Spinal cord (tissue), 10 donors: ENCODE data around the gene KLK3. TPM values are rescaled to one million over a fixed set of nuclear protein-coding genes. Genes with fewer than 3 reads are reported as not detected.
A peak's percentile ranks its signal among the peaks of the same experiment; 100 is the strongest.

Experiments
- DNase-seq, 6 donors: peaks; one replicate each; pipeline versions ENCODE4 v3.0.0 to v3.0.0-alpha.2; 2013 to 2015; ENCODE audit warnings: low spot score in 6 of 6, low read depth in 4 of 6
- H3K27ac ChIP-seq: one replicate; pipeline ENCODE4 v1.5.1; 2013; ENCODE audit warnings: low read depth, low read length, control low read depth
- H3K27me3 ChIP-seq: one replicate; pipeline ENCODE4 v1.6.1; 2013; ENCODE audit warnings: low read length; ENCODE audit not compliant: control insufficient read depth, insufficient read depth
- H3K36me3 ChIP-seq: one replicate; pipeline ENCODE4 v1.6.1; 2013; ENCODE audit warnings: low read length; ENCODE audit not compliant: control insufficient read depth, insufficient read depth
- H3K4me1 ChIP-seq: one replicate; pipeline ENCODE4 v1.6.1; 2013; ENCODE audit warnings: low read length; ENCODE audit not compliant: control insufficient read depth, insufficient read depth
- H3K4me3 ChIP-seq: one replicate; pipeline ENCODE4 v1.5.1; 2013; ENCODE audit warnings: low read depth, low read length, control low read depth
- H3K9me3 ChIP-seq: one replicate; pipeline ENCODE4 v1.6.1; 2013; ENCODE audit warnings: low read length; ENCODE audit not compliant: control insufficient read depth, insufficient read depth
- WGBS: methylation state at CpG from one replicate; pipeline ENCODE4 v1.1.5; 2013; ENCODE audit warnings: missing lambda C conversion rate; ENCODE audit not compliant: insufficient coverage; 5-methylcytosine and 5-hydroxymethylcytosine counted together
- polyA plus RNA-seq, 2 donors: library from polyadenylated mRNA; unstranded; fragments of 120-200 nt; gene quantifications; one replicate each; pipeline ENCODE4 v1.2.1, GENCODE V29; 2013; ENCODE audit not compliant: insufficient read length in 2 of 2
- total RNA-seq, 2 donors: library from RNA; depleted of rRNA in 1 of 2; stranded (reverse); fragments of 120-200 nt in 1 of 2; fragments of >200 nt in 1 of 2; gene quantifications; one replicate each; pipeline versions ENCODE4 v1.2.3 to v1.2.4, GENCODE V29; 2013 to 2014
- donor health status: healthy.

Gene KLK3
- total and polyA plus RNA-seq, 4 donors, result not detected

GRCh38 chr19:50830266-50831025 lies 24.3 kb upstream of the KLK3 start:
- Histone ChIP-seq H3K4me1 (peaks cover 2% of the 10 kb centered on the region), H3K9me3 (no peaks in the 10 kb centered on the region), H3K4me3 (no peak overlapping the region), H3K36me3 (no peaks in the 10 kb centered on the region), H3K27ac (no peak overlapping the region), H3K27me3 (no peaks in the 10 kb centered on the region)
- DNase-seq, result no peak
- WGBS, result 49% methylated on average over 12 of the region's 17 CpGs

GRCh38 chr19:50831026-50831396 lies 23.7 kb upstream of the KLK3 start:
- Histone ChIP-seq H3K27me3 (no peaks in the 10 kb centered on the region), H3K36me3 (no peaks in the 10 kb centered on the region), H3K9me3 (no peaks in the 10 kb centered on the region), H3K4me1 (peaks cover 6% of the 10 kb centered on the region), H3K27ac (no peak overlapping the region), H3K4me3 (no peak overlapping the region)
- DNase-seq, result no peak
- 72% methylated on average over 7 of the region's 7 CpGs for WGBS

- H3K4me3 ChIP-seq, result no peak overlapping the region
- no peaks in the 10 kb centered on the region for H3K36me3 ChIP-seq
- H3K27ac ChIP-seq, result no peak overlapping the region
- 88% methylated on average over 8 of the region's 8 CpGs for WGBS
- H3K4me1 ChIP-seq, result peaks cover 12% of the 10 kb centered on the region
- DNase-seq, result no peak
- H3K9me3 ChIP-seq, result no peaks in the 10 kb centered on the region
- peaks cover 6% of the 10 kb centered on the region for H3K27me3 ChIP-seq
Observed at GRCh38 chr19:50832666-50833065, 22.0 kb upstream of the KLK3 start.

- no peaks in the 10 kb centered on the region for H3K36me3 ChIP-seq
- H3K9me3 ChIP-seq, result no peaks in the 10 kb centered on the region
- 71% methylated on average over 5 of the region's 8 CpGs for WGBS
- peaks cover 12% of the 10 kb centered on the region for H3K4me1 ChIP-seq
- H3K27ac ChIP-seq, result no peak within 1 kb of the TSS
- DNase-seq, result no peak
- H3K27me3 ChIP-seq, result peaks cover 6% of the 10 kb centered on the region
- no peak within 1 kb of the TSS for H3K4me3 ChIP-seq
Observed at GRCh38 chr19:50833117-50833801, 21.5 kb upstream of the KLK3 start, which contains the start of gene KLK15. TSS of gene KLK15 (minus strand) at chr19:50833574. CDS start at chr19:50831492, 2,082 bp downstream.

GRCh38 chr19:50833802-50834167 lies 20.9 kb upstream of the KLK3 start:
- Histone ChIP-seq H3K27ac (no peak overlapping the region), H3K9me3 (no peaks in the 10 kb centered on the region), H3K36me3 (no peaks in the 10 kb centered on the region), H3K27me3 (peaks cover 6% of the 10 kb centered on the region), H3K4me1 (peaks cover 12% of the 10 kb centered on the region), H3K4me3 (no peak overlapping the region)
- DNase-seq, result no peak
- 89% methylated on average over 6 of the region's 6 CpGs for WGBS

- H3K4me1 ChIP-seq, result peaks cover 12% of the 10 kb centered on the region
- H3K4me3 ChIP-seq, result peak overlapping the region; percentile 28
- H3K27me3 ChIP-seq, result peaks cover 6% of the 10 kb centered on the region
- H3K9me3 ChIP-seq, result no peaks in the 10 kb centered on the region
- no peak overlapping the region for H3K27ac ChIP-seq
- WGBS, result 42% methylated on average over 11 of the region's 13 CpGs
- no peaks in the 10 kb centered on the region for H3K36me3 ChIP-seq
- DNase-seq, result no peak
Observed at GRCh38 chr19:50835103-50835784, 19.5 kb upstream of the KLK3 start.

GRCh38 chr19:50835785-50836542 lies 18.8 kb upstream of the KLK3 start:
- no peaks in the 10 kb centered on the region for H3K36me3 ChIP-seq
- peaks cover 12% of the 10 kb centered on the region for H3K4me1 ChIP-seq
- H3K27me3 ChIP-seq, result peaks cover 6% of the 10 kb centered on the region
- peak; percentile 26 to 86 (median 40) for DNase-seq
- no peak overlapping the region for H3K27ac ChIP-seq
- WGBS, result 2% methylated on average over 67 of the region's 67 CpGs
- peak overlapping the region; percentile 28 for H3K4me3 ChIP-seq
- no peaks in the 10 kb centered on the region for H3K9me3 ChIP-seq

- Histone ChIP-seq H3K4me3 (no peak overlapping the region), H3K27ac (no peak overlapping the region), H3K9me3 (no peaks in the 10 kb centered on the region), H3K36me3 (no peaks in the 10 kb centered on the region), H3K4me1 (peaks cover 12% of the 10 kb centered on the region), H3K27me3 (peaks cover 6% of the 10 kb centered on the region)
- DNase-seq, result no peak
- WGBS, result 44% methylated on average over 17 of the region's 19 CpGs
Observed at GRCh38 chr19:50836543-50837195, 18.0 kb upstream of the KLK3 start.

GRCh38 chr19:50837300-50837699 lies 17.4 kb upstream of the KLK3 start:
- H3K27me3 ChIP-seq, result peaks cover 6% of the 10 kb centered on the region
- H3K4me3 ChIP-seq, result no peak overlapping the region
- WGBS, result 81% methylated on average over 9 of the region's 10 CpGs
- no peaks in the 10 kb centered on the region for H3K36me3 ChIP-seq
- H3K9me3 ChIP-seq, result no peaks in the 10 kb centered on the region
- no peak for DNase-seq
- H3K27ac ChIP-seq, result no peak overlapping the region
- H3K4me1 ChIP-seq, result peaks cover 12% of the 10 kb centered on the region
